Activated CD4-positive, alpha-beta memory T cell treated with anti-CD3 and anti-CD28 coated beads, Interleukin-2, amount 10 ng/mL, durations not matched to agents 7 days and 5 days (primary cell): Measurements from ENCODE around the gene BCORL1. TPM values are rescaled to one million over a fixed set of nuclear protein-coding genes. Genes with fewer than 3 reads are reported as not detected.

Source experiments
- CTCF ChIA-PET: fragments of 350-600 bp; sonication (Branson Sonifier 250); formaldehyde crosslinking; loops from one replicate; lab custom pipeline; 2021; ENCODE audit warnings: antibody characterized with exemption, inconsistent platforms; lab: Charles Lee
- POLR2A ChIA-PET: fragments of 350-600 bp; sonication (Branson Sonifier 250); formaldehyde crosslinking; loops from one replicate; lab custom pipeline; 2021; ENCODE audit warnings: antibody characterized with exemption; lab: Charles Lee
- DNase-seq: peaks from one replicate; pipeline ENCODE4 v3.0.0-alpha.2; 2020
- H3K27ac Mint-ChIP-seq: one replicate; pipeline ENCODE4 v1.8.0; 2021; ENCODE audit warnings: mild to moderate bottlenecking, mixed read lengths
- H3K27me3 Mint-ChIP-seq: one replicate; pipeline ENCODE4 v1.8.0; 2021; ENCODE audit warnings: mixed read lengths
- H3K36me3 Mint-ChIP-seq: one replicate; pipeline ENCODE4 v1.8.0; 2021; ENCODE audit warnings: low read depth, mixed read lengths
- H3K4me1 Mint-ChIP-seq: one replicate; pipeline ENCODE4 v1.8.0; 2021; ENCODE audit warnings: mixed read lengths
- H3K4me3 Mint-ChIP-seq: one replicate; pipeline ENCODE4 v1.8.0; 2021; ENCODE audit warnings: mild to moderate bottlenecking, mixed read lengths
- H3K9me3 Mint-ChIP-seq: one replicate; pipeline ENCODE4 v1.8.0; 2021; ENCODE audit warnings: mixed read lengths
- total RNA-seq, 2 experiments: library from RNA; stranded (reverse); gene quantifications; one replicate each; pipeline ENCODE4 v1.2.3, GENCODE V29; 2021

BCORL1 gene
- total RNA-seq, 2 experiments from 2014 or later, result 6.9 to 7.2 TPM

DNA sequence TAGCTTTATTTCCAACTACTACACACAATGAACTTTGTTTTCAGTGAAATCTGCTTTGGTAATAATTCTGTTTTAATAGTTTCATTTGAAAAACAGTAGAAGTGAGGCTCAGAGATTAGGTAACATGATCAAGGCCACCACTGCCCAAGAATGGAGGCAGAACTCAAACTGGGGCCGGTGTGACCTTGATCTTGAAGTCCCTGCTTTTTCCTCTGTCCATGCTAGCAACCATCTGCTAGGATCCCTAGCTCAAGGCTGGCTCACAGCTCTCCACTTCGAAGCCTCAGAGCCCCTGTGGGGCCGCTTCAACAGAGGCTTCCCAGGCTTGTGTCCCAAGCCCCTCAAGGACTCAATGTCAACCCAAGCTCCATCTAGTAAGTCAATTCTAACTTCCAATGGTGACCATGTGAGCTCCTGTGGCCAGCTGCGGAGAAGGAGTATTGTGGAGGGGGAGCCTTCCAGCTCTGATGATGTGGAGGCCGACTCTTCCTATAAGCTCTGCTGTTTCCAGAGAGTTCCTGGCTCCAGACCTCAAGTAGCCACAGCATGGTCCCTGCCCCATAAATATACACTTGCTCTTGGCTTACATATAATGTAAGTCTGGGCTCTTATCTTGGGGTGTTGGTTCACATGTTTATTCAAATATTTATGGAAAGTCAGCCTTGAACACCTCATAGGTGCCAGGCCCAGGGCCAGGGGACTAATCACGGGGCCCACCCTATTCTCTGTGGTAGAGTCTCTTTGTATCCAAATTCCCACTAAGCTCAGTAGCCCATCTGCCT is 113.0 kb downstream of the BCORL1 start:
- POLR2A ChIA-PET, result interaction anchor here (0.8 to 2.0 kb wide), 4 partner anchors 9 to 70 kb away, joined by 3 to 8 read pairs (median 4); partner anchors contain the start of gene AIFM1
- Mint-ChIP-seq H3K36me3 (peaks cover 8% of the 10 kb centered on the region), H3K27me3 (no peaks in the 10 kb centered on the region)

DNA sequence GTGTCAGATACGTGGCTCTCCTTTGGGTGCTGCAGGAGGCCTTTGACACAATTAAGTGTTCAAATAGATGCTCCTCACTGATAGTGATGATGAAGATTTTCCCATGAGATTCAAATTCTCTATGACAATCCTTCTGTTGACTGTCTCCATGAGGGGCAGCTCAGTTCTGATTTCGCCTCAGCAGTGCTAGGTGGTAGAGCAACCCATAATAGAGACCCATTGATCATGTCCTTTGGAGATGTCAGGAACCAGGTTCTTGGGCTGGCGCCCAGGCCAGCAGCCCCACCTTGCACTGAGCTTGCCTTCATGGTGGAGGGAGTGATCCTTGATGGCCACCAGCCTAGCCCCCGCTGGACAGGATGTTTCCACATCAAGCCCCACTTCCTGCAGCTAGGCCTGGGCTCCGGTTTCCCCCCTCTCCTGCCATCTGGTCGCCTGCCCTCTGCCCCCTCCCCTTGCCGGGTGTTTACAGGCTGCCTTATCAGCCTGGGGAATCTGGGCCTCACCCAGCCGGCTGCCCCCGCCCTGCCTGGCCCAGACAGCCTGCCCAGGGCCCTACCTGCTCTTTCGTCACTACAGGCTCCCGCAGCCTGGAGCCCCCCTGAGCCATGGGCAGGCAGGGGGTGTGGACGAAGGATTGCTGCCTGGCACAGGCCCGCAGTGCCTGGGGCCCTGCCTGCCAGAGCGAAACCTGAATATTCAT is 115.2 kb downstream of the BCORL1 start:
- ChIA-PET POLR2A (interaction anchor here (0.8 to 2.7 kb wide), 6 partner anchors 12 to 77 kb away, joined by 3 to 16 read pairs (median 3); partner anchors contain the start of gene AIFM1), CTCF (interaction anchor here (1.1 to 3.9 kb wide), 3 partner anchors 10 to 24 kb away, joined by 3 to 10 read pairs (median 4); no protein-coding TSS in a partner anchor)
- Mint-ChIP-seq H3K9me3 (no peaks in the 10 kb centered on the region), H3K27me3 (no peaks in the 10 kb centered on the region), H3K4me1 (peaks cover 68% of the 10 kb centered on the region), H3K36me3 (peaks cover 7% of the 10 kb centered on the region), H3K4me3 (no peak overlapping the region), H3K27ac (peak overlapping the region; percentile 72)
- no peak for DNase-seq

More for the DNA sequence above, 113.0 kb downstream of the BCORL1 start:
- Mint-ChIP-seq H3K27ac (peak overlapping the region; percentile 19), H3K9me3 (no peaks in the 10 kb centered on the region), H3K4me1 (peaks cover 73% of the 10 kb centered on the region), H3K4me3 (no peak overlapping the region)
- no peak for DNase-seq
- CTCF ChIA-PET, result interaction anchor here (0.8 to 3.9 kb wide), 3 partner anchors 8 to 13 kb away, joined by 3 to 10 read pairs (median 3); no protein-coding TSS in a partner anchor

- POLR2A ChIA-PET, result interaction anchor here (0.7 to 2.7 kb wide), 7 partner anchors 11 to 77 kb away, joined by 3 to 16 read pairs (median 3); partner anchors contain the start of gene AIFM1
- H3K4me3 Mint-ChIP-seq, result peak overlapping the region; percentile 24
- peaks cover 9% of the 10 kb centered on the region for H3K36me3 Mint-ChIP-seq
Measured at GRCh38 chrX:130098210-130098552, 115.7 kb downstream of the BCORL1 start.

DNA sequence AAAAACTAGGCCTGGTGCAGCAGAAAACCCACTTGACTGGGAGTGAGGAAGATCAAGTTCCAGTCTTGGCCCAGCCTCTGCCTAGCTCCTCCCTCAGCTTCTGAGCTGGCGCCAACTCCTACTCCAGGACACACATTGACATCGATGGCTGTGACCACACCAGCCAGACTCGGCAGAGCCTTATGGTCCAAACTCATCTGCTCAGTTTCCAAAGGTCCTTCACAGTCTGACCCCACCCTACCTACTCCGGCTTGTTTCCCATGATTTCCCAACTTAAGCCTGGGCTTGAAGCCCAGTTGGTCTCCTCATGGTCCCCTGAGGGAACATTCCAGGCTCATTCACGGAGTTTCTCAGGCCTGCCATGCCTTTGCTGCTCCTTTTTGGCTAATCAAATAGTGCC is 117.7 kb downstream of the BCORL1 start:
- no peaks in the 10 kb centered on the region for H3K9me3 Mint-ChIP-seq
- CTCF ChIA-PET, result no interaction called here
- H3K27ac Mint-ChIP-seq, result no peak overlapping the region
- H3K27me3 Mint-ChIP-seq, result no peaks in the 10 kb centered on the region
- POLR2A ChIA-PET, result no interaction called here
- peaks cover 68% of the 10 kb centered on the region for H3K4me1 Mint-ChIP-seq
- peaks cover 13% of the 10 kb centered on the region for H3K36me3 Mint-ChIP-seq
- no peak for DNase-seq
- no peak overlapping the region for H3K4me3 Mint-ChIP-seq

More at GRCh38 chrX:130098210-130098552, 115.7 kb downstream of the BCORL1 start:
- peaks cover 68% of the 10 kb centered on the region for H3K4me1 Mint-ChIP-seq
- H3K27ac Mint-ChIP-seq, result peak overlapping the region; percentile 72
- no peaks in the 10 kb centered on the region for H3K9me3 Mint-ChIP-seq
- no peaks in the 10 kb centered on the region for H3K27me3 Mint-ChIP-seq
- CTCF ChIA-PET, result interaction anchor here (1.1 to 3.9 kb wide), 4 partner anchors 9 to 23 kb away, joined by 3 to 10 read pairs (median 4); no protein-coding TSS in a partner anchor
- DNase-seq, result no peak

GRCh38 chrX:130103605-130104004 is 121.2 kb downstream of the BCORL1 start:
- H3K27ac Mint-ChIP-seq, result no peak overlapping the region

GRCh38 chrX:130105244-130105643 is 122.8 kb downstream of the BCORL1 start:
- Mint-ChIP-seq H3K27me3 (no peaks in the 10 kb centered on the region), H3K4me1 (peaks cover 59% of the 10 kb centered on the region), H3K36me3 (peaks cover 30% of the 10 kb centered on the region), H3K9me3 (no peaks in the 10 kb centered on the region), H3K4me3 (no peak overlapping the region), H3K27ac (peak overlapping the region; percentile 19)
- DNase-seq, result no peak
- ChIA-PET POLR2A (interaction anchor here (0.8 to 2.8 kb wide), 4 partner anchors 15 to 23 kb away, joined by 3 to 14 read pairs (median 4); no protein-coding TSS in a partner anchor), CTCF (interaction anchor here (0.9 to 1.8 kb wide), 2 partner anchors 13 to 23 kb away, joined by 4 to 5 read pairs; no protein-coding TSS in a partner anchor)

More at GRCh38 chrX:130103605-130104004, 121.2 kb downstream of the BCORL1 start:
- no peaks in the 10 kb centered on the region for H3K27me3 Mint-ChIP-seq
- DNase-seq, result no peak
- ChIA-PET CTCF (interaction anchor here (0.7 to 1.3 kb wide), 3 partner anchors 24 to 484 kb away, joined by 3 read pairs; no protein-coding TSS in a partner anchor), POLR2A (interaction anchor here (2.8 kb wide), 1 partner anchor 18 kb away, joined by 14 read pairs; no protein-coding TSS in a partner anchor)
- H3K36me3 Mint-ChIP-seq, result peaks cover 26% of the 10 kb centered on the region
- H3K9me3 Mint-ChIP-seq, result no peaks in the 10 kb centered on the region
- H3K4me3 Mint-ChIP-seq, result no peak overlapping the region
- H3K4me1 Mint-ChIP-seq, result peaks cover 68% of the 10 kb centered on the region

DNA sequence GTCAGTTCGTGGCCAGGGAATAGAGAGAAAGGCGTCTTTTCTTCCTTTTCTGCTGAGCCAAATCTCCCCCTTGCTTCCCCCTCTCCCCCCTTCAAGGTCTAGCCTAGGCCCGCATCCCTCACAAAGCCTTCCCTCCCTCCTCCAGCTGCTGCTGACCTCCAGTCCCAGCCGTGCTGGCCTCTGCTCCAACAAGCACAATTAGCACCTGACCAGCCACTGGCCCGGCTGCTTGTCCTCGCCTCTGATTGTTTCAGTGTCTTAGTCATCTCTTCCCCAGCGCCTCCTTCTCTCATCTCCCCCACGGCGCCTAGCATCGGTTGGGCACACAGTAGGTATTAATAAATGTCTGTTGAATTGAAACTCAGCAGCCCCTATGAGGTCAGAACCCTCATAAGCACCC is 123.6 kb downstream of the BCORL1 start:
- H3K36me3 Mint-ChIP-seq, result peaks cover 24% of the 10 kb centered on the region
- H3K4me3 Mint-ChIP-seq, result no peak overlapping the region
- no peak overlapping the region for H3K27ac Mint-ChIP-seq
- H3K27me3 Mint-ChIP-seq, result no peaks in the 10 kb centered on the region
- CTCF ChIA-PET, result no interaction called here
- peaks cover 51% of the 10 kb centered on the region for H3K4me1 Mint-ChIP-seq
- H3K9me3 Mint-ChIP-seq, result no peaks in the 10 kb centered on the region
- POLR2A ChIA-PET, result interaction anchor here (1.4 to 2.8 kb wide), 2 partner anchors 14 to 20 kb away, joined by 4 to 14 read pairs; no protein-coding TSS in a partner anchor
- no peak for DNase-seq

Other genes with a start within 250 kb of the BCORL1 start
- gene XPNPEP2, start 243.7 kb upstream of the BCORL1 start, total RNA-seq, result 1 to 10 TPM; 1.7 to 2.1 TPM
- 100 to 1,000 TPM; 229 to 245 TPM for gene SASH3, start 202.7 kb upstream of the BCORL1 start, total RNA-seq
- 1 to 10 TPM; 5.8 to 7.5 TPM for gene ZDHHC9, start 138.7 kb upstream of the BCORL1 start, total RNA-seq
- 10 to 100 TPM; 15.3 to 18.4 TPM for gene UTP14A, start 76.5 kb upstream of the BCORL1 start, total RNA-seq
- gene ELF4, start 127.9 kb downstream of the BCORL1 start, total RNA-seq, result 10 to 100 TPM; 48.0 to 48.7 TPM
- gene AIFM1, start 183.2 kb downstream of the BCORL1 start, total RNA-seq, result 10 to 100 TPM; 41.2 to 41.8 TPM
- 10 to 100 TPM; 37.0 to 38.8 TPM for gene RAB33A, start 189.3 kb downstream of the BCORL1 start, total RNA-seq